ENCODE data around the gene THBS4.

DNA sequence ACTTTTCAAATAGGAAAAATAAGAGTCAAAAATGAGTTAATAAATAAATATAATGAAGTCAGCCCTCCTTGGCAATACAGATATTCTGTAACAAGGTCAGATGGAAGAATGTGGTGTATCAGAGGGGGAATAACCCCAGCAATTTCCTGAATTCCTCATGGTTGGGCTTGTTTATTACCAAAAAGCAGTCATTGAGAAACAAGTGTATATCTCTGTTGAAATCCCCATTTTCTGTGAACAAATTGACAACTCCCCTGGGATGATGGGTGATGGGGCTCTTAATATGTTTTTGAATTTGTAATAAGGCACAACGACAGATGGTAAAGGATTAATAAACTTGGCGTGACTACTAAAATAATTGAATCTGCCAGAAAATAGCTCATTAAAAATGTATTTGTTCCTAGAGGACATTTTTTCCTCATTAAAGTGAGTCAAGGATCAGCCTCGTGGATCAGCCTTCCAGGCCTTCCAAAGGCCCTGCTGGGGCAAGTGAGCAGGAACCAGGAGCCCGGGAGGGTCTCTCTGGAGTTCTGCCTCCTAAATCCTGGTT lies 34.2 kb downstream of the THBS4 start:
- TF ChIP-seq, protein P1, sequence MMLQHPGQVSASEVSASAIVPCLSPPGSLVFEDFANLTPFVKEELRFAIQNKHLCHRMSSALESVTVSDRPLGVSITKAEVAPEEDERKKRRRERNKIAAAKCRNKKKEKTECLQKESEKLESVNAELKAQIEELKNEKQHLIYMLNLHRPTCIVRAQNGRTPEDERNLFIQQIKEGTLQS (CRISPR knock-in tag; conservative IDR thresholded peaks at IDR 0.05): no peak
- TF ChIP-seq, protein P2, sequence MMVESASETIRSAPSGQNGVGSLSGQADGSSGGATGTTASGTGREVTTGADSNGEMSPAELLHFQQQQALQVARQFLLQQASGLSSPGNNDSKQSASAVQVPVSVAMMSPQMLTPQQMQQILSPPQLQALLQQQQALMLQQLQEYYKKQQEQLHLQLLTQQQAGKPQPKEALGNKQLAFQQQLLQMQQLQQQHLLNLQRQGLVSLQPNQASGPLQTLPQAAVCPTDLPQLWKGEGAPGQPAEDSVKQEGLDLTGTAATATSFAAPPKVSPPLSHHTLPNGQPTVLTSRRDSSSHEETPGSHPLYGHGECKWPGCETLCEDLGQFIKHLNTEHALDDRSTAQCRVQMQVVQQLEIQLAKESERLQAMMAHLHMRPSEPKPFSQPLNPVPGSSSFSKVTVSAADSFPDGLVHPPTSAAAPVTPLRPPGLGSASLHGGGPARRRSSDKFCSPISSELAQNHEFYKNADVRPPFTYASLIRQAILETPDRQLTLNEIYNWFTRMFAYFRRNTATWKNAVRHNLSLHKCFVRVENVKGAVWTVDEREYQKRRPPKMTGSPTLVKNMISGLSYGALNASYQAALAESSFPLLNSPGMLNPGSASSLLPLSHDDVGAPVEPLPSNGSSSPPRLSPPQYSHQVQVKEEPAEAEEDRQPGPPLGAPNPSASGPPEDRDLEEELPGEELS (CRISPR knock-in tag; IDR thresholded peaks at IDR 0.05): no peak
